A204.1 (cell line): ENCODE measurements around the gene STK33.
"Not testable (repeated sequence)": the region's sequence is repeated elsewhere in the genome, so short reads cannot be mapped to it uniquely, and the experiment has no call there.

Source experiments
- FAIRE-seq: peaks from 2 replicates; lab custom pipeline; 2012; peaks lifted over from hg19 to GRCh38; lab: Jason Lieb, UNC

The STK33 gene

DNA sequence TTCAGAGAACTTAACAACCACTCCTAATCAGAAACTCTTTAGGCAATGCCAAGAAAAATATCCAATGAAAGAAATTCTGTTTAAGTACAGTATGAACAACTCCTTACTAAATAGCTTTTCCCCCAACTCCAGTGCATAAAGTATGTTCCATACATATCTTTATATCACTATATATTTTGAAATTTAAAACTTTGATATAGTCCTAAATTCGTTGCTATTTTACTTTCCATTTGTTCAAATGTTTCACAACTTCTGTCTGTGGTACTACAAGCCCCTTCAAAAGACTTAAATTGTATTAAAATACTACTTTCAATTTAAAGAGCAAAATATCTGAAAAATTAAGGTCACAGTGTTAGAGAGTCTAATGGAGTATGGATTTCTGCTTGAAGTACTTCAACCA is 52.6 kb downstream of the STK33 start:
- FAIRE-seq: no peak

DNA sequence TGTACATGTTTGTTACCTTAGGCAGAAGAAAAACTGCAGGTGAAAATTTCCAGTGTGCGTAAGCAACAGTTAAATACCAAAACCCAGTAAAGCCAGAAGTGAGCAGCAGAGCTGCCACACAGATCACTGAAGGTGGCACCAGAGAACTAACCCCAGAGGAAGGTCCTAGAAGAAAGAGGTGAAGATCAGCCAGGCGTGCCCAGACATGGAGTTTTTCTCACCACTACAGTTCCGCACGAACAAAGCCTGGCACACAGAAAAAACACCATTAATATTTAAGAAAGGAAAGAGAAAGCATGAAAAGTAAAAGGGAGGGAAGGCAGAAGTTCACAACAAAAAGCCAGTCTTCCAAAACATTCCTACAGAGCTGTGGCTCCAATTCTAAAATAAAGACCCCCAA is 60.7 kb downstream of the STK33 start:
- no peak for FAIRE-seq

- no peak for FAIRE-seq
Measured at GRCh38 chr11:8532475-8532874, 61.6 kb downstream of the STK33 start.

GRCh38 chr11:8531982-8532381 is 62.0 kb downstream of the STK33 start:
- FAIRE-seq: no peak

DNA sequence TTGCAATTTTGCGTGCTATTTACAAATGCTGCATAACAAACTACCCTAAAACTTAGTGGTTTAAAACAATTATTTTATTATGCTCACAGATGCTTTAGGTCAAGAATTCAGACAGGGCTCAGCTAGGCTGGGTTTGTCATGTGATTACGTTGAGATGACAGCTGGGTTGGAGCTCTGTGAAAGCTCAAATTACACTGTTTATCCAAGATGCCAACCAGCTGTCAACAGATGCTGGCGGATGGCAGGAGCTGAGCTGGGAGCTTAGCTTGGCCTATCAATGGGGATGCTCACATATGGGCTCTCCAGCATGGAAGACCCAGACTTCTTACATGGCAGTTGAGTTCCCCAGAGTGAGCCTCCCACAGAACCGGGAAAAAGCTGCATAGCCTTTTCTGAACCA is 62.7 kb downstream of the STK33 start:
- FAIRE-seq: no peak

DNA sequence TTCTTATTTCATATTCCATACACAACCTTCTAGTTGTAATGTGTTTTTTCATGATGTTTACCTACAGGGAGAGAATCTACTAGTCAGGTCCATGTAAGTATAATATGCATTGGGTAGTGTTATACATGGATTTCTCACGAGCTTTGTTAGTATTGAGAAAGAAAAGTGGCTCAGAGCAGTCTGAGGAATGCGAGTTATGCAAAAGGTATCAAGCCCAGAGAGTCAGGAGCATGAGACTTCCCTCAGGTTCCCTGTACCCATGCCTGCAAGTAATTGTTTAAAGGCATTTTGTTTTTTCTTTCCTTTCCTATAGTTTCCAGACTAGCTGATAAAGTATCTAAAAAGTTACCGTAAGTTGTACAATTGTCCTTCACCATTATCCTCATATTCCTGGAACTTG is 66.1 kb downstream of the STK33 start:
- no peak for FAIRE-seq

DNA sequence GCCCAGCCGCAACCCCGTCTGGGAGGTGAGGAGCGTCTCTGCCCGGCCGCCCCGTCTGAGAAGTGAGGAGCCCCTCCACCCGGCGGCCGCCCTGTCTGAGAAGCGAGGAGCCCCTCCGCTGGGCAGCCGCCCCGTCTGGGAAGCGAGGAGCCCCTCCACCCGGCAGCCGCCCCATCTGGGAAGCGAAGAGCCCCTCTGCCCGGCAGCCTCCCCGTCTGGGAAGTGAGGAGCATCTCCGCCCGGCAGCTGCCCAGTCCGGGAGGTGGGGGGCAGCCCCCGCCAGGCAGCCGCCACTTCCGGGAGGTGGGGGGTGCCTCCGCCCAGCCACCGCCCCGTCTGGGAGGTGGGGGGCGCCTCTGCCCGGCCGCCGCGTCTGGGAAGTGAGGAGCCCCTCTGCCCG is 70.6 kb downstream of the STK33 start:
- FAIRE-seq: no peak

- no peak for FAIRE-seq
Measured at GRCh38 chr11:8512547-8512946, 81.5 kb downstream of the STK33 start.

DNA sequence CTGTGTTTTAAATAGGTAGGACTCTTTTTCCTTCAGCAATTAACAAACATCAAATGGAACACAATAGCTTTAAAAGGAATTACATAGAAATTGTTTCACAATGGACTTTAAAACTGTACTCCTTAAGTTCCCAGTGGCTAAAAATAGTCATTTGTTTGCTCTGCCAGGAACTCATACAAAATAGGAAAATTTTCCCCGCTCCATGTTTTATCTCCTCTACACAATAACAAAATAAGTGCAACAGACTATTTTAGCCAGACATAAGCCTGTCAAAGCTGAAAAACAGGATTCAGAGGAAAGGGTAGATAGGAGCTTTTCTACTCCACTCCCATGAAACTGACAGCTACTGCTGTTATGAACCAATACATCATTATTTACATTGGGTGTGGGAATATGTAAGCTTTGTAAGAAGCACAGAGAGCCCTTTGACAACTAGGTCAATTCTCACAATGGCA is 90.1 kb downstream of the STK33 start:
- no peak for FAIRE-seq

DNA sequence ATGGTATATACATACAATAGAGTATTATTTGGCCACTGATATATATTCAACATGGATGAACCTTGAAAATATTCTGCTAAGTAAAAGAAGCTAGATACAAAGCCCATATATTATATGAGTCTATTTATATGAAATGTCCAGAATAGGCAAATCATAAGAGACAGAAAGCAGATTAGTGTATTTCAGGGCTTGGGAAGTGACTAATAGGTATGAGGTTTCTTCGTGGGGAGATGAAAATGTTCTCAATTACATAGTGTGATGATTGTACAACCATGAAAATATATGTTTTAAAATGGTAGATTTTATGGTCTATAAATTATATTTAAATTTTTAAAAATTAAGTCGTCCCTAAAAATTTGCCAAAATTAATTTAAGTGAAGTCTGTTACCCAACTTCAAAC is 92.2 kb downstream of the STK33 start:
- FAIRE-seq: no peak

DNA sequence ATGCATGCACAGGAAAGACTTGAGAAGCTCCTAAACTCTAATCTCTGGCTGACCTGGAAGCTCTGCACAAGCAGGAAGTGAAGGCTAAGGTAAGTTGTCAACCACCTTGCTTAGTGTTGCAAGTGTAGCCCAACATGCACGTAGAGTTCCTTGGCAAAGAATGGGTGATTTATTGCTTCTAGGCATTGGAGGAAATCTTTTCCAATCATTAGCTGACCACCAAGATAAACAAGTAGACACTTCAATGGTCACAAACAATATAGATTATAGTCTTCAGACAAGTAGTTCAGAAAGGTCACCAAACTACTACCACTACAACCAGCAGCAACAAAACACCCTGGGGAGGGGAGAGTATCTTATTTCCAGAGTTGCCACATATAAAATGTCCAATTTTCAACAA is 105.6 kb downstream of the STK33 start:
- no peak for FAIRE-seq

DNA sequence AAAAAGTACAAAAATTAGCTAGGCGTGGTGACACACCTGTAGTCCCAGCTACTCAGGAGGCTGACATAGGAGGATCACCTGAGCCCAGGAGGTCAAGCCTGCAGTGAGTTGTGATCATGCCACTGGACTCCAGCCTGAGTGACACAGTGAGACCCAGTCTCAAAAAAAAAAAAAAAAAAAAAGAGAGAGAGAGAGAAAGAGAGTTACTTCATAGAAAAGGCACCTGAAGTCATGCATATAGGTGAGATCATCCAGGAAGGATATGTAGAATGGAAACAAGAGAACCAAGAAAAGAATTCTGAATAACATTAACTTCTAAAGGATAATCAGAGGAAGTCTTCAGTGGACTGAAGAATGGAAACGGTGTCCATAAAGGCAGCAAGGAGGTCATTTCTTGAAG is 106.8 kb downstream of the STK33 start:
- no peak for FAIRE-seq

DNA sequence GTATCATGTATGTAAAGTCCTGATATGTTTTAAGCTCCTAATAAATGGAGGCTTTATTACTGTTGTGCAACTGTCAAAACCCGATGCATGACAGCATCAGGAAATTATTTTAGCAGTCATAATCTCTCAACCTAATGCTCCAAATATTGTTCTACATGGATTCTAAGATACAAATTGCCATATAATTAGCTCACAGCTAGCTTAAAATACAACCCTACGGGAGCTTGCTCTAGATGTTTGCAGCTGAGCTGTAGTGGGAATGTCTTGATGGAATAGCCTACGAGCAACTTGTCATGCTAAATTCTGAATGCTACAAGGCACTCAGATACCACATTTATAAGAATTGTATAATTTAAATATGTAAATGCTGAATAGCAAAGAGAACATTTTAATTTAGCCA is 109.8 kb downstream of the STK33 start:
- no peak for FAIRE-seq

GRCh38 chr11:8480858-8481257 is 113.2 kb downstream of the STK33 start:
- FAIRE-seq: no peak

DNA sequence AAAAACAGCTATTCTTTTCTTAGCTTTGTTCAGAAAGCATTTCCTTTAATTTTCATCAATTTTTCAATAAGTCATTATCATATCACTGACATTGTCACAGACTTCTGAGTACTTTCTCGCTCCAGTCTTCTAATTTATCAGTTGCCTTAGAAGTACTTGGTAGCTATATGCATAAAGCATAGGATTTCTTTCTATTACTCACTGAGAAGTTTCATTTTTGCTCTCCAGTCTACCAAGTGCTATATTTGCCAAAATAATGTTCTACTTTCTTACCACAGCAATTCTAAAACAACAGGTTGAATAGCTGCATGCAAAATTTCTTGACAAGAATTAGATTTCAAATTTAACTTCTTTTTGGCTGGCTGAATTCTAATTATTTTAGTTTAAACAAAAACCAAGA is 116.3 kb downstream of the STK33 start:
- no peak for FAIRE-seq

DNA sequence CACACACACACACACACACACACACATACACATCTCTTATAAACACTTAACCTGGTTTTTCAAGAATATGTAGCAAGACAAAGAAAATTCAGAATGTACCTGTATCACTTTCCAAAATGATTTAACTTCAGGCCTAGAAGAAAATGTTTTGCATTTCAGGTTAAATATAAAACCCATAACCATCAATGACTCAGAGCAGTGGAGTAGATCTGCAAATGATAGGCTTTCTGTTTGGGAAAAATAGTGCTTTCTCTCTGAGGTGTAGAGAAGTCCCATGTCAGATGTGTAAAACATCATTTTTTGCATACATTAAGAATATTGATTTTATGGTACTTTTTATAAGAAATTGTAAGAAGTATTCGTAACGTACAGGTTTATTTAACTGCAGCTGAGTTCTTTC is 116.9 kb downstream of the STK33 start:
- FAIRE-seq: no peak

GRCh38 chr11:8467806-8468205 is 126.2 kb downstream of the STK33 start:
- not testable (repeated sequence) for FAIRE-seq

- not testable (repeated sequence) for FAIRE-seq
Measured at GRCh38 chr11:8467356-8467755, 126.7 kb downstream of the STK33 start.

- not testable (repeated sequence) for FAIRE-seq
Measured at GRCh38 chr11:8466884-8467283, 127.1 kb downstream of the STK33 start.

DNA sequence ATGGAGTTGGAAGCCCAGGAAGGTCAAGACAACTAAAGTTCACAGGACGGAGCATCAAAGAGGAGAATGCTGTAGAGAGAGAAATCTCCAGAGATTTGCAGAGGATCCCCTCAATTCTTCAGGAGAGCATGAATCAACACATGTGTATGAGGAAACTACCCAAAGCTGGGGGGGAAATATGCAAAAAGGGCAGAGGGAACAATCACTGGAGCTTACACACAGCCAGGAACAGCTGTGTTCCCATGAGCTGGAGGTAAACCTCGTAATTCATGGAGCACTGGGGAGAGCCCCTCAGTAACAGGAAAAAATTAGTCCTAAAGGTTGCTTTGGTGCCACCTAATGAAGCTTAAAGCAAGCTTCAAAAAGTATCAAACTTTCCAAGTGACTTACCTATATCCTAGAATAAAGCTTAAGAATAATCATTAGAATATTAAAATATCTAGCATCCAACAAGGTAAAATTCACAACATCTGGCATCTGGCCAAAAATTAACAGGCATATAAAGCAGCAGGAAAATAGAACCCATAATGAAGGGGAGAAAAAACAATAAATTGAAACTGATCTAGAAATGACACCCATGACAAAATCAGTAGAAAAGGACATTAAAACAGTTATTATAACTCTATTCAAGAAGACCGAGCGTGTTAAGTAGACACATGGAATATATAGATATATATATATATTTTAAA is 134.2 kb downstream of the STK33 start:
- FAIRE-seq: no peak

DNA sequence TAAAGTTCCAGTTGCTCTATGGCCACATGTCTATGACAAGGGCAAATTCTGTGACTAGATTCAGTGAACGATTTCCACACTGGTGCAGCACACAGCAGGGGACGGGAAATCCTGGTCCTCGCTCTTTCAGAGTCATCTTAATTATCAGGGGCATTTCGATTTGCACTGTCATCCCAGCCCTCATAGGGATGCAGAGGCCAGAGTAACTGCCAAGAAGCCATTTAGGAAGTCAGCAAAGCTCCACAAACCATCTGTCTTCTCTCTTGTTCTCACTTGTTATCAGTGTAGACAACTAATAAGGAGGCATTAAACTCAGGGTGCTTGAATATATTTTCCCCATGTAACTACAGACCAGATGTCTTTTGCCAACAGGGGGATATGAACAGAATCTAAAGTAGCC is 151.7 kb downstream of the STK33 start:
- FAIRE-seq: no peak

DNA sequence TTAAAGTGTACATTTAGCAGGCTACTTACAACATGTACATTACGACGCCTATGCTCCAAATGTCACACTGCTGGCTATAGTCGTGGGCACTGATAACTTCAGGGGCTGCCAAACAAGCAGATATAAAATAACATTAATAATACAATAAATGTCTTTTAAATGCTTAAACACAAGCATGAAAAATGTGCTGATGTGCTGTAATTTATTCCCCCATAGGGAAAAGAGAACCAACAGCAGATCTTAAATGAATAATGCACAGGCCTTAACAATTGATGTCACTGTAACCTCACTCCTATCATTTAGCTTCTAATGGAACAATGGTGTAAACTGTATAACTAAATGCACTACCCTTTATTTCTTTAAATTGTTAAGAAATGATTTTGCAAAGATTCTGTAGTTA is 153.4 kb downstream of the STK33 start:
- no peak for FAIRE-seq

GRCh38 chr11:8429483-8429882 is 164.5 kb downstream of the STK33 start:
- FAIRE-seq: no peak

DNA sequence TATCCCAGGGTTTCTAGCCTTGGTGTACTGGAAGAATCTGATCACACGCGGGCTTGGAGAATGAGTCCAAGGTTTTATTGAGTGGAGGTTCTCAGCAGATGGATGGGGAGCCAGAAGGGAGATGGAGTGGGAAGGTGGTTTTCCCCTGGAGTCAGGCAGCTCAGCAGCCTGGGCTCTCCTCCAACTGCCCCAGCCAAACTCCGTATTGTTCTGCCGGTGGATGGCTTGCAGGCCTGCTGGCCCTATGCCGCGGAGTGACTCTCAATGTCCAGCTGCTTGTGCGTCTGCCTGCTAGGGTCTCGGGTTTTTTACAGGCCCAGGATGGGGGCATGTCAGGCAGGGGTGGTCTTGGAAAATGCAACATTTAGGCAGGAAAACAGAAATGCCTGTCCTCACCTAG is 168.0 kb downstream of the STK33 start:
- no peak for FAIRE-seq

- FAIRE-seq: no peak
Measured at GRCh38 chr11:8415195-8415594, 178.8 kb downstream of the STK33 start.
